Endothelial cell (in vitro differentiated cells): ENCODE results near the gene COL4A6. TPM values are rescaled to one million over a fixed set of nuclear protein-coding genes. Genes with fewer than 3 reads are reported as not detected.

Source experiments
- DNase-seq: peaks from one replicate; pipeline ENCODE4 v3.0.0; 2021; ENCODE audit warnings: low spot score
- H3K27ac Mint-ChIP-seq: one replicate; pipeline ENCODE4 v1.8.0; 2021; ENCODE audit warnings: mixed read lengths, inconsistent platforms; ENCODE audit not compliant: unreplicated experiment
- H3K27me3 Mint-ChIP-seq: one replicate; pipeline ENCODE4 v1.8.0; 2021; ENCODE audit warnings: mild to moderate bottlenecking, moderate library complexity, mixed read lengths, inconsistent platforms; ENCODE audit not compliant: unreplicated experiment
- H3K36me3 Mint-ChIP-seq: one replicate; pipeline ENCODE4 v1.8.0; 2021; ENCODE audit warnings: mild to moderate bottlenecking, low read depth, mixed read lengths, inconsistent platforms; ENCODE audit not compliant: unreplicated experiment
- H3K4me1 Mint-ChIP-seq: one replicate; pipeline ENCODE4 v1.8.0; 2021; ENCODE audit warnings: mild to moderate bottlenecking, mixed read lengths, inconsistent platforms; ENCODE audit not compliant: unreplicated experiment
- H3K4me3 Mint-ChIP-seq: one replicate; pipeline ENCODE4 v1.8.0; 2021; ENCODE audit warnings: mild to moderate bottlenecking, mixed read lengths, inconsistent platforms; ENCODE audit not compliant: unreplicated experiment
- H3K9me3 Mint-ChIP-seq: one replicate; pipeline ENCODE4 v1.8.0; 2021; ENCODE audit warnings: mixed read lengths, inconsistent platforms; ENCODE audit not compliant: unreplicated experiment
- total RNA-seq: library from RNA; stranded (reverse); fragmentation: NEBNext Ultra II Directional; extraction: Animal tissue kit (Norgen Biotek cat#: 25700); gene quantifications from one replicate; pipeline ENCODE4 v1.2.1, GENCODE V29; 2021; ENCODE audit not compliant: unreplicated experiment
- TF ChIP-seq, protein P1 (sequence below): fragments of 200-600 bp; sonication (generic); IDR thresholded peaks from one replicate; pipeline ENCODE4 v1.5.0; 2021; ENCODE audit warnings: antibody characterized with exemption; ENCODE audit not compliant: unreplicated experiment

The COL4A6 gene
- total RNA-seq, 1 donor from 2014 or later: 10.5 TPM

- no peak overlapping the region for H3K4me3 Mint-ChIP-seq
- DNase-seq: no peak
- H3K9me3 Mint-ChIP-seq: no peaks in the 10 kb centered on the region
- no peak overlapping the region for H3K27ac Mint-ChIP-seq
- H3K27me3 Mint-ChIP-seq: no peaks in the 10 kb centered on the region
- H3K36me3 Mint-ChIP-seq: no peaks in the 10 kb centered on the region
- H3K4me1 Mint-ChIP-seq: no peaks in the 10 kb centered on the region
- TF ChIP-seq, protein P1, sequence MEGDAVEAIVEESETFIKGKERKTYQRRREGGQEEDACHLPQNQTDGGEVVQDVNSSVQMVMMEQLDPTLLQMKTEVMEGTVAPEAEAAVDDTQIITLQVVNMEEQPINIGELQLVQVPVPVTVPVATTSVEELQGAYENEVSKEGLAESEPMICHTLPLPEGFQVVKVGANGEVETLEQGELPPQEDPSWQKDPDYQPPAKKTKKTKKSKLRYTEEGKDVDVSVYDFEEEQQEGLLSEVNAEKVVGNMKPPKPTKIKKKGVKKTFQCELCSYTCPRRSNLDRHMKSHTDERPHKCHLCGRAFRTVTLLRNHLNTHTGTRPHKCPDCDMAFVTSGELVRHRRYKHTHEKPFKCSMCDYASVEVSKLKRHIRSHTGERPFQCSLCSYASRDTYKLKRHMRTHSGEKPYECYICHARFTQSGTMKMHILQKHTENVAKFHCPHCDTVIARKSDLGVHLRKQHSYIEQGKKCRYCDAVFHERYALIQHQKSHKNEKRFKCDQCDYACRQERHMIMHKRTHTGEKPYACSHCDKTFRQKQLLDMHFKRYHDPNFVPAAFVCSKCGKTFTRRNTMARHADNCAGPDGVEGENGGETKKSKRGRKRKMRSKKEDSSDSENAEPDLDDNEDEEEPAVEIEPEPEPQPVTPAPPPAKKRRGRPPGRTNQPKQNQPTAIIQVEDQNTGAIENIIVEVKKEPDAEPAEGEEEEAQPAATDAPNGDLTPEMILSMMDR: no peak
Observed at GRCh38 chrX:108310506-108310905, 127.7 kb downstream of the COL4A6 start.

- Mint-ChIP-seq H3K27ac (no peak overlapping the region), H3K36me3 (no peaks in the 10 kb centered on the region)
Observed at GRCh38 chrX:108309144-108309543, 129.1 kb downstream of the COL4A6 start.

GRCh38 chrX:108307132-108308085, 130.8 kb downstream of the COL4A6 start:
- Mint-ChIP-seq H3K4me1 (peaks cover 5% of the 10 kb centered on the region), H3K4me3 (no peak overlapping the region), H3K36me3 (no peaks in the 10 kb centered on the region), H3K9me3 (no peaks in the 10 kb centered on the region), H3K27ac (no peak overlapping the region), H3K27me3 (no peaks in the 10 kb centered on the region)
- no peak for DNase-seq
- TF ChIP-seq, protein P1: no peak

More at GRCh38 chrX:108309144-108309543, 129.1 kb downstream of the COL4A6 start:
- DNase-seq: no peak
- Mint-ChIP-seq H3K4me1 (no peaks in the 10 kb centered on the region), H3K9me3 (no peaks in the 10 kb centered on the region), H3K27me3 (no peaks in the 10 kb centered on the region), H3K4me3 (no peak overlapping the region)
- TF ChIP-seq, protein P1: no peak

DNA sequence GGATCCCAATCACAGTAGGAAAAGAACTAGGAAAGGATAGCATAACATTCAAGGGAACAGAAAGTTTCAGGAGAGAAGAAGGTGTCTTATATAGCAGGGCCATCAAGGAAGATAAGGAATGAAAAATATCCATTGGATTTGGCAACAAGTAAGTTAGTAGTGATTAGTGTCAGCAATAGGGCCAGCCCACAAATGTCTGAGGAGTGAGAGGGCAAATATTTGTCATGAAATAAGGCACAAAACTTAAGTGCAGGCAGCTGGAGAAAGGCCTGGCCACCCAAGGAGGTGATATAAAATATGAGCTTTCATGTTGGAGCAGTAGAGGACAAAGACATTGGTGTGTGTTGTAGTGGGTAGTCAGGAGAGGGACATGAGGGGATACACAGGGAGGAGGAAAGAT, 132.1 kb downstream of the COL4A6 start:
- no peaks in the 10 kb centered on the region for H3K36me3 Mint-ChIP-seq
- H3K27ac Mint-ChIP-seq: no peak overlapping the region
- DNase-seq: no peak
- no peak overlapping the region for H3K4me3 Mint-ChIP-seq
- TF ChIP-seq, protein P1: no peak
- H3K27me3 Mint-ChIP-seq: no peaks in the 10 kb centered on the region
- H3K9me3 Mint-ChIP-seq: no peaks in the 10 kb centered on the region
- peaks cover 5% of the 10 kb centered on the region for H3K4me1 Mint-ChIP-seq

DNA sequence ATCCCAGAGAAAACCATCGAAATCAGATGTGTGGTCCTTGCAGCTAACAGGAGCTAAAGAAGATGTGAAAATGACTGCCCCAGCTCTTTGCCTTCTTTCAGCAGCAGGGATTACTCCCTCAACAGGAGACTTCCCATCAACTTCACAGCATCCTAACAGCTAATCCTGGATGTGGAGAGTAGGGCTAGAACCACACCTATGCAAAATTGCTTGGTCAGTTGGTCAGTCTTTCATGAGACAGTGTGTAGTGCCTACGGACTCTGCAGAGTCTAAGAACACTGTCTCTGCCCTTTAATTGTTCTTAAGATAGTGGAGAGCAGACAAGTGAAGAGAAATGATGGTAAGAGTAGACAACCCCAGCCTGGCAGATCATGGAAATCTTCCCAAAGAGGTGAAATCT, 133.5 kb downstream of the COL4A6 start:
- TF ChIP-seq, protein P1: no peak
- H3K27ac Mint-ChIP-seq: no peak overlapping the region
- H3K9me3 Mint-ChIP-seq: no peaks in the 10 kb centered on the region
- no peak overlapping the region for H3K4me3 Mint-ChIP-seq
- peaks cover 5% of the 10 kb centered on the region for H3K4me1 Mint-ChIP-seq
- H3K27me3 Mint-ChIP-seq: no peaks in the 10 kb centered on the region
- no peaks in the 10 kb centered on the region for H3K36me3 Mint-ChIP-seq
- DNase-seq: no peak
